DND-41 (cell line): ENCODE data around the gene ECM1.

Experiments
- ATAC-seq: fragments of 200-7000 bp; cut with Tn5 transposase; 3 replicates; pipeline ENCODE4 v1.9.1; 2021; ENCODE audit warnings: low read depth; ENCODE audit not compliant: insufficient read depth
- DNase-seq: peaks from one replicate; pipeline ENCODE4 v3.0.0-alpha.2; 2020
- H2AFZ ChIP-seq: 2 replicates; pipeline ENCODE4 v1.6.0; 2012; ENCODE audit warnings: low read depth, low read length
- H3K27ac ChIP-seq: 2 replicates; pipeline ENCODE4 v1.5.1; 2012; ENCODE audit warnings: low read length, inconsistent platforms
- H3K27me3 ChIP-seq: fragments of 200-600 bp; sonication (generic); 2 replicates; pipeline ENCODE4 v1.6.0; 2012; ENCODE audit warnings: low read length, mild to moderate bottlenecking, inconsistent platforms; ENCODE audit not compliant: insufficient read depth, poor library complexity
- H3K36me3 ChIP-seq: 2 replicates; pipeline ENCODE4 v1.5.1; 2012; ENCODE audit warnings: low read length, inconsistent platforms; ENCODE audit not compliant: insufficient read depth
- H3K4me1 ChIP-seq: 2 replicates; pipeline ENCODE4 v1.5.1; 2012; ENCODE audit warnings: mild to moderate bottlenecking, low read length; ENCODE audit not compliant: insufficient read depth
- H3K4me2 ChIP-seq: 2 replicates; pipeline ENCODE4 v1.6.0; 2012; ENCODE audit warnings: mild to moderate bottlenecking, moderate library complexity, low read length, inconsistent platforms; ENCODE audit not compliant: insufficient read depth
- H3K4me3 ChIP-seq, 2 experiments: fragments of 200-600 bp in 1 of 2; shearing (Covaris generic) in 1 of 2; 2 replicates each; pipeline ENCODE4 v1.5.1; 2012 to 2016; ENCODE audit warnings: inconsistent platforms in 2 of 2, low read length in 2 of 2, mild to moderate bottlenecking in 2 of 2, low read depth in 1 of 2, moderate library complexity in 1 of 2
- H3K79me2 ChIP-seq: 2 replicates; pipeline ENCODE4 v1.6.0; 2012; ENCODE audit warnings: low read length, inconsistent platforms; ENCODE audit not compliant: insufficient read depth
- H3K9ac ChIP-seq: 2 replicates; pipeline ENCODE4 v1.6.0; 2012; ENCODE audit warnings: low read depth, mild to moderate bottlenecking, inconsistent platforms, low read length, moderate library complexity
- H3K9me3 ChIP-seq: 2 replicates; pipeline ENCODE4 v1.5.1; 2012; ENCODE audit warnings: low read length, moderate library complexity, mild to moderate bottlenecking, inconsistent platforms; ENCODE audit not compliant: insufficient read depth, severe bottlenecking
- H4K20me1 ChIP-seq: 2 replicates; pipeline ENCODE4 v1.6.0; 2012; ENCODE audit warnings: low read length; ENCODE audit not compliant: insufficient read depth
- EZH2 ChIP-seq: IDR thresholded peaks from 3 replicates; pipeline ENCODE4 v1.6.1; 2012; ENCODE audit warnings: borderline replicate concordance, low read depth, mild to moderate bottlenecking, moderate library complexity, low read length, inconsistent platforms; ENCODE audit not compliant: severe bottlenecking
- TF ChIP-seq, protein P1 (sequence below): IDR thresholded peaks from 2 replicates; pipeline ENCODE4 v1.5.1; 2012; ENCODE audit warnings: borderline replicate concordance, low read length, moderate library complexity, mild to moderate bottlenecking; ENCODE audit not compliant: poor library complexity, severe bottlenecking; ENCODE audit errors: extremely low read depth

The ECM1 gene

DNA sequence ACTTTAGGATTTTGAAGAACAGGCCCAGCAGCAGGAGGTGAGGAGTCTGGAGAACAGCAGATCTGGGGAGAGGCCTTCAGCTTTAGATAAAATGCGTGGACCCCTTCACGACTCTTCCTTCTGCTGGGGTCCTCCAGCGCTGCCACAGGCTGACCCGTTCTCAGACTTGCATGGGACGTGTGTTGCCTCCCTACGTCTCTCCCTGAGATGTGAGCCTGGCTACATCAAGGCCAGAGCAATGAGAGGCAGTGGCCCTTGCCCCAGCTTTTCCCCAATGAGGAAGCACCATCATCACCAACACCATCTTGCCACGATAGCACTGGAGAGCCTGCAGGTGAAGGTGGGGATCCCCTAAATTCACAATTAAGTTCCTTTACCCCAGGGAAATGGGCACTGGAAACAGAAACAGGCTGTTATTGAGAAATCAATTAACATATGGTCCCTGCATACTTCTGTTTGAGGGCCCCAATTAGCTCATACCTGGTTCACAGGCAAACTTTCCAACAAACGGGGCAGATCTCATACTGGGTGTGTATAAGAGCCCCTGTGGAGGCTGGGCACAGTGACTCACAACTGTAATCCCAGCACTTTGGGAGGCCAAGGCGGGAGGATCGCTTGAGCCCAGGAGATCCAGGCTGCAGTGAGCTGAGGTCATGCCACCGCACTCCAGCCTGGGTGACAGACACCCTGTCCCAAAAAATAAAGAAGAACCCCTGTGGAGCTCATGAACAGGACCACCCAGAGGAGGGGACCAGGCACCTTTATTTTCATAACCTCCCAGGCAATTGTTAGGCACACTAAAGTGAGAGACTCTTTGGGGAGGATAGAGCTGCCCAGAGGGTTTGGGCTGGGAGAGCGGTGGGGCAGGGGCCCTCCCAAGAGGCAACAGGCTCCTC lies 29.2 kb downstream of the ECM1 start:
- no peak overlapping the region for H3K4me3 ChIP-seq
- H3K79me2 ChIP-seq, result no peaks in the 10 kb centered on the region
- no peaks in the 10 kb centered on the region for H3K4me1 ChIP-seq
- no peaks in the 10 kb centered on the region for H3K36me3 ChIP-seq
- TF ChIP-seq EZH2, result no peak
- TF ChIP-seq, protein P1, sequence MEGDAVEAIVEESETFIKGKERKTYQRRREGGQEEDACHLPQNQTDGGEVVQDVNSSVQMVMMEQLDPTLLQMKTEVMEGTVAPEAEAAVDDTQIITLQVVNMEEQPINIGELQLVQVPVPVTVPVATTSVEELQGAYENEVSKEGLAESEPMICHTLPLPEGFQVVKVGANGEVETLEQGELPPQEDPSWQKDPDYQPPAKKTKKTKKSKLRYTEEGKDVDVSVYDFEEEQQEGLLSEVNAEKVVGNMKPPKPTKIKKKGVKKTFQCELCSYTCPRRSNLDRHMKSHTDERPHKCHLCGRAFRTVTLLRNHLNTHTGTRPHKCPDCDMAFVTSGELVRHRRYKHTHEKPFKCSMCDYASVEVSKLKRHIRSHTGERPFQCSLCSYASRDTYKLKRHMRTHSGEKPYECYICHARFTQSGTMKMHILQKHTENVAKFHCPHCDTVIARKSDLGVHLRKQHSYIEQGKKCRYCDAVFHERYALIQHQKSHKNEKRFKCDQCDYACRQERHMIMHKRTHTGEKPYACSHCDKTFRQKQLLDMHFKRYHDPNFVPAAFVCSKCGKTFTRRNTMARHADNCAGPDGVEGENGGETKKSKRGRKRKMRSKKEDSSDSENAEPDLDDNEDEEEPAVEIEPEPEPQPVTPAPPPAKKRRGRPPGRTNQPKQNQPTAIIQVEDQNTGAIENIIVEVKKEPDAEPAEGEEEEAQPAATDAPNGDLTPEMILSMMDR, result no peak
- no peak overlapping the region for H3K4me2 ChIP-seq
- H4K20me1 ChIP-seq, result no peaks in the 10 kb centered on the region
- DNase-seq, result no peak
- no peak overlapping the region for H3K27ac ChIP-seq
- H3K27me3 ChIP-seq, result no peaks in the 10 kb centered on the region
- ATAC-seq, result no peak
- H3K9ac ChIP-seq, result no peak overlapping the region
- H2AFZ ChIP-seq, result no peak overlapping the region
- no peaks in the 10 kb centered on the region for H3K9me3 ChIP-seq

DNA sequence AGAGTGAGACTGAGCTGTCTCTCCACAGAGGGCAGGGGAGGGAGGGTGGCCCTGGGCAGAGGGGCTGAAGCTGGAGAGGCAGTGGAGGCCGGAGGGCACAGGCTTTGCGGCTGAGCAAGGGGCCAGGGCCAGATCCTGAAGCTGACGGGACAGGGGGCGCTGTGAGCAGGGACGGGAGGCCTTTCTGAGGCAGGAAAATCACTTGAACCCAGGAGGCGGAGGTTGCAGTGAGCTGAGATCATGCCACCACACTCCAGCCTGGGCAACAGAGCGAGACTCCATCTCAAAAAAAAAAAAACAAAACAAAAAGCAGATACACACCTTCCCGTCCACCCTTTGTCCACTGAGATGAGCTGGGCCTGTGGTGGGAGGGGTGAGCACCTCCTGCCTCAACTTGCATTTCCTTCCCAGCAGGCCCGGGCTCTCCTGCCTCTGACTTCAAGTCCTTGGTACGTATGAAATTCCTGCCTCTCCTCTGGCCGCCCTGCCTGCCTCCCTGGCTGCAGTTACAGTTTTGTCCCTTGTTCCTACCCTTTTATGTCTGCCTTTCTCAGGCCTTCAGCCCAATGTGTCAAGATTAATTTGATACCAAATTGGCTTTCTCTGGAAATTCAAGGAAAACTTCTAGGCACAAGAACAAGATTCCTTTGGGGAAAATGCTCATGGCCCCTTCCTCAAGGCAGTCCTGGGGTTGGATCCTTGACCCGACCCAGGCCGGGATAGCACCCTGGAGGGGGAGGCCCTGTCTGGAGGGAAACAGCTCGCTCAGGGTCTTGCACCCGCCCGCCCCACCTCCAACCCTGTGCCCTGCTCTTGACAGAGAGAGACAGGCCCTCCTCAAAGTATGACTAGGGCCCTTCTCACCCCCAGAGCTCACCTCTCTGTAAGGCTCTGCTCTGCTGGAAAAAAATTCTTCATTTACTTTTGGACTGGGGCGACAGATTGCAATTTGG lies 30.1 kb downstream of the ECM1 start:
- Histone ChIP-seq H3K4me3 (no peak overlapping the region), H3K4me1 (no peaks in the 10 kb centered on the region), H3K9me3 (no peaks in the 10 kb centered on the region), H3K9ac (no peak overlapping the region), H3K36me3 (no peaks in the 10 kb centered on the region), H2AFZ (no peak overlapping the region), H3K27me3 (no peaks in the 10 kb centered on the region), H3K79me2 (no peaks in the 10 kb centered on the region), H3K27ac (no peak overlapping the region), H4K20me1 (no peaks in the 10 kb centered on the region), H3K4me2 (no peak overlapping the region)
- ATAC-seq (no peak), DNase-seq (no peak)
- TF ChIP-seq, protein P1, result no peak
- TF ChIP-seq EZH2, result no peak

DNA sequence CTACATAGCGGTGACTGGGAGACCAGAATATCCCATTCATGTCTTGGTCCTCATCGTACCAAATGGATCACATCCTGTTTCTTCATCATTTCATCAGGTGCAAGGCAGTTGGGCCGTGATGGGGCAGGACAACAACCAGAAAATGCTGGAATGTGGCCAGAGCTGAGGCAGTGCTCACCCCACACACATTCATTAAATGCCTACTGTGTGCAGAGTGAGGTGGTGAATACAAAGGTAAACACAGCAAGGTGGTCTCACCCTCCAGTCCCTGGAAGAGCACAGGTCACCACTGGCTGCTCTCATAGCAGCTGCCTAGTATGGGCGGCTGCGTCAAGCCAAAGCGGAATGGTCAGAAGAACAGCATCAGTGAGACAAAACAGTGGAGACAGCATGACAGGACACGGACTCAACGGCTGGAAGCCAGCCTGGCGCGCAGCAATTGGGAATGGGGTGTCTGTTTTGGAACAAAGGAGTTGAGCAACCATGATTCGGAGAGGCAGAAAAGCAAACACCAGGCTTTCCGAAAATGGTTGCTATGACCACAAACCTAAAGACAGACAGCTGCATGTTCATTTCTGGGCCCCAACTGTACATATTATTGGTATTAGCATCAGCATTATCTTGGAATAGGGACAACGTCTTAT lies 35.7 kb downstream of the ECM1 start:
- Histone ChIP-seq H3K27me3 (no peaks in the 10 kb centered on the region), H3K9ac (no peak overlapping the region), H3K9me3 (no peaks in the 10 kb centered on the region), H3K4me2 (no peak overlapping the region), H3K4me3 (no peak overlapping the region), H4K20me1 (no peaks in the 10 kb centered on the region), H2AFZ (no peak overlapping the region), H3K27ac (no peak overlapping the region), H3K79me2 (no peaks in the 10 kb centered on the region), H3K4me1 (no peaks in the 10 kb centered on the region), H3K36me3 (no peaks in the 10 kb centered on the region)
- TF ChIP-seq, protein P1, result no peak
- ATAC-seq (no peak), DNase-seq (no peak)
